ENCODE measurements around the gene TEK. TPM values are rescaled to one million over a fixed set of nuclear protein-coding genes. Genes with fewer than 3 reads are reported as not detected.

Gene TEK
- total RNA-seq, 1 experiment from 2014 or later, result not detected

DNA sequence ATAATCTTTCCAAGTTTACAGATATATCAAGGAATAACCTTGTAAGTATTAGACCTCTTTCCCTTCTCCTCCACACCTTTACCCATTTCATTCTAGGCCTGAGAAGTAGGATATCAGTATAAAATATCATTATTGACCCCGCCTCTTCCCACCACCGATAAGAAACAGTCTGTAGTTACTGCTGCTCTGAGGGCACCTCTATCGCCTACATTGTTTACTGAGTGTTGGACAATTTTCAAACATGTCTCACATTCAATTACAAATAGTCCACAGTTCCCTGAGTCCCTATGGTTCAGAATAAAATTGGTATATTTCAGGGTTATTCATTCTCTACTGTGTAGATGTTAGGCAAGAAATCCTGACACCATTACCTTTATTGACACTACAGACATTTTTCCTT, 73.4 kb downstream of the TEK start:
- intact Hi-C loops (cut with micrococcal nuclease; ENCODE audit: unreplicated experiment), result no loop called here
- CTCF ChIA-PET, result no interaction called here
- H3K4me1 Mint-ChIP-seq (ENCODE audit: low read depth, unreplicated experiment), result no peaks in the 10 kb centered on the region

GRCh38 chr9:27183131-27183530, 74.1 kb downstream of the TEK start:
- Mint-ChIP-seq H3K4me3 (ENCODE audit: low read depth, unreplicated experiment) (no peak overlapping the region), H3K9me3 (ENCODE audit: low read depth, unreplicated experiment) (no peaks in the 10 kb centered on the region), H3K27ac (ENCODE audit: unreplicated experiment) (no peak overlapping the region), H3K27me3 (ENCODE audit: unreplicated experiment) (peaks cover 1% of the 10 kb centered on the region), H3K4me1 (ENCODE audit: low read depth, unreplicated experiment) (no peaks in the 10 kb centered on the region), H3K36me3 (ENCODE audit: insufficient read depth, unreplicated experiment) (no peaks in the 10 kb centered on the region)
- CTCF ChIA-PET, result no interaction called here
- no TSS peak for BruUV-seq (replicated peaks)
- DNase-seq, result no peak
- intact Hi-C loops (cut with micrococcal nuclease; ENCODE audit: unreplicated experiment), result no loop called here
- TF ChIP-seq CTCF (IDR thresholded peaks at IDR 0.05; ENCODE audit: unreplicated experiment), result no peak

More for the DNA sequence above, 73.4 kb downstream of the TEK start:
- TF ChIP-seq CTCF (IDR thresholded peaks at IDR 0.05; ENCODE audit: unreplicated experiment), result no peak
- Mint-ChIP-seq H3K9me3 (ENCODE audit: low read depth, unreplicated experiment) (no peaks in the 10 kb centered on the region), H3K4me3 (ENCODE audit: low read depth, unreplicated experiment) (no peak overlapping the region), H3K36me3 (ENCODE audit: insufficient read depth, unreplicated experiment) (no peaks in the 10 kb centered on the region), H3K27me3 (ENCODE audit: unreplicated experiment) (no peaks in the 10 kb centered on the region), H3K27ac (ENCODE audit: unreplicated experiment) (no peak overlapping the region)
- BruUV-seq (replicated peaks), result no TSS peak
- no peak for DNase-seq

DNA sequence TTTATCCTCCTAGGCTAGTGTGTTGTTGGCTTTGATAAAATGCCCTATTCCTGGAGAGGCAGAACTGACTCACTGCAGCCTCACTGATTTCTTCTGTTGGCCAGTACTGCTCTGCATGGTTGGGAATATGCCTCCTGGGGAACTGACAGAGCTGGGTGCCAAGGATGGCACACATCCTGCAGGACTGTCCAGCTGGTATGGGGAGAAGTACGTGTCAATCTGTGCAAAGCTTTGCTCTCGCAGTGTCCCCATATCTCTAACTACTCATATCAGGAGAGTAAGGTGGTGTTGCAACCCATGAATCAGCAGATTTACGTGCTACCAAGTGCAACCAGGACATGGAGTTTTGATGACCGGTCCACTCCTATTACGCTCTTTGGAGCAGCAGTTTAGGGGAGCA, 74.7 kb downstream of the TEK start:
- no peak for DNase-seq
- Mint-ChIP-seq H3K36me3 (ENCODE audit: insufficient read depth, unreplicated experiment) (no peaks in the 10 kb centered on the region), H3K9me3 (ENCODE audit: low read depth, unreplicated experiment) (no peaks in the 10 kb centered on the region), H3K4me3 (ENCODE audit: low read depth, unreplicated experiment) (no peak overlapping the region), H3K4me1 (ENCODE audit: low read depth, unreplicated experiment) (no peaks in the 10 kb centered on the region), H3K27me3 (ENCODE audit: unreplicated experiment) (peaks cover 7% of the 10 kb centered on the region), H3K27ac (ENCODE audit: unreplicated experiment) (no peak overlapping the region)
- CTCF ChIA-PET, result no interaction called here
- intact Hi-C loops (cut with micrococcal nuclease; ENCODE audit: unreplicated experiment), result no loop called here
- TF ChIP-seq CTCF (IDR thresholded peaks at IDR 0.05; ENCODE audit: unreplicated experiment), result no peak
- BruUV-seq (replicated peaks), result no TSS peak

DNA sequence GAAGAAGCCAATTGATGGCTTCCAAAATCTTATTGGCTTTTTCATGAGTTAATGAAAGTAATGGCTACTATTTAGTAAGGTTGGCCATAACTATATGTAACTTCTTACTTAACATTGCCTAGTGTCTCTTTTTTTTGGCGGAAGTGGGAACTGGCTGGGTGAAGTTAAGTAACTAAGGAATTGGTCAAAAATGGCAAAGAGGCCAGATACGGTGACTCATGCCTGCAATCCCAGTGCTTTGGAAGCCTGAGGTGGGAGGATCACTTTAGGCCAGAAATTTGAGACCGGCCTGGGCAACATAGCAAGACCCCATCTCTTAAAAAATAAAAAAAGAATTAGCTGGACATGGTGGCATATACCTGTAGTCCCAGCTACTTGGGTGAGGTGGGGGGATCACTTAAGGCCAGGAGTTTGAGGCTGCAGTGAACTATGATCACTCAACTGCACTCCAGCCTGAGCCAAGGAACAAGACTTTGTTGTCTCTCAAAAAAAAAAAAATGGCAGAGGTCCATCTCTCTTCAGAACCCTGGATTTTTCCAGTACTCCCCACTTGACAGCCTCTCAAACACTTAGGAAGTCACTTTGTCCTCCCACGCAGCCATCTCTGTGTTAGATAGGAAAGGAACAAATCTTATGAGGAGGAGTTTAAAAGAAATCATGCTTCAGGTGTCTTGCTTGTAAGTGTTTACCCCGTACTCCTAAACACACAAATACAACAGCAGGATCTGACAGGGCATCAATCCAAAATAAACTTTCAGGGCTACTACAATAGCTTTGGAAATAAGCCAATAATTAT, 75.7 kb downstream of the TEK start:
- intact Hi-C loops (cut with micrococcal nuclease; ENCODE audit: unreplicated experiment), result no loop called here
- DNase-seq, result no peak
- CTCF ChIA-PET, result no interaction called here
- Mint-ChIP-seq H3K27me3 (ENCODE audit: unreplicated experiment) (peaks cover 17% of the 10 kb centered on the region), H3K4me1 (ENCODE audit: low read depth, unreplicated experiment) (no peaks in the 10 kb centered on the region), H3K4me3 (ENCODE audit: low read depth, unreplicated experiment) (no peak overlapping the region), H3K27ac (ENCODE audit: unreplicated experiment) (no peak overlapping the region), H3K36me3 (ENCODE audit: insufficient read depth, unreplicated experiment) (no peaks in the 10 kb centered on the region), H3K9me3 (ENCODE audit: low read depth, unreplicated experiment) (no peaks in the 10 kb centered on the region)
- TF ChIP-seq CTCF (IDR thresholded peaks at IDR 0.05; ENCODE audit: unreplicated experiment), result no peak
- BruUV-seq (replicated peaks), result no TSS peak

All from Calu3 (cell line).